ENCODE data around the gene ZNF787.

DNA sequence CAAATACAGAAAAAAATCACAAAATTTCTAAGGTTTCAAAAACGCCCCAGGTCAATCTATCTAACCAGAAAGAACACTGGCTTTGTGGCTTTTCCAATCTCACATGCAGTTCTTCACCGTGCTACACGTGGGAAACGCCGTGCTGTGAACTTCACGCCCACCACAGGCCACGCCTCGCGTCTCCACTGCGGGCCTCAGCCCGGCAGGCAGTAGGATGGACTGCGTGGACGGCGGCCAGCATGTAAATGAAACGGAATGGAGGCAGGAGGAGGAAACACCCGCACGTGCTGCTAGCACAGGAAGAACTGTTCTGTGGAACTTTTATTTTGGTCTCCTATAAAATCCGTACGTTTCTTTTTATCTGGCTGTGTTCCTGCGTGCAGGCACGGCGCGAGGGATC lies 23.8 kb downstream of the ZNF787 start:
- TF ChIP-seq POLR2A (IDR thresholded peaks at IDR 0.05; ENCODE audit: low read length) (no peak), GATA1 (IDR thresholded peaks at IDR 0.05; ENCODE audit: low read depth, low read length) (no peak)

All from erythroblast (primary cell).